Immature natural killer cell (primary cell): Measurements from ENCODE around the gene CYBC1. TPM values are rescaled to one million over a fixed set of nuclear protein-coding genes. Genes with fewer than 3 reads are reported as not detected.
A peak's percentile ranks its signal among the peaks of the same experiment; 100 is the strongest.
"Not testable (repeated sequence)": the region's sequence is repeated elsewhere in the genome, so short reads cannot be mapped to it uniquely, and the experiment has no call there.

Experiments used
- DNase-seq, 3 donors: peaks; one replicate each; pipeline ENCODE4 v3.0.0; 2022; ENCODE audit warnings: mixed read lengths in 1 of 3
- H3K27ac Mint-ChIP-seq, 6 donors: one replicate each; pipeline ENCODE4 v1.8.0; 2020; ENCODE audit warnings: mixed read lengths in 6 of 6, mild to moderate bottlenecking in 5 of 6, inconsistent platforms in 4 of 6, moderate library complexity in 3 of 6
- H3K27me3 Mint-ChIP-seq, 3 donors: one replicate each; pipeline ENCODE4 v1.8.0; 2020 to 2021; ENCODE audit warnings: low read depth in 3 of 3, mild to moderate bottlenecking in 3 of 3, mixed read lengths in 3 of 3, moderate library complexity in 3 of 3, inconsistent platforms in 1 of 3
- H3K36me3 Mint-ChIP-seq, 3 donors: one replicate each; pipeline ENCODE4 v1.8.0; 2020; ENCODE audit warnings: mixed read lengths in 3 of 3, inconsistent platforms in 2 of 3, mild to moderate bottlenecking in 2 of 3
- H3K4me1 Mint-ChIP-seq, 2 donors: one replicate each; pipeline ENCODE4 v1.8.0; 2020; ENCODE audit warnings: inconsistent platforms in 2 of 2, mild to moderate bottlenecking in 2 of 2, mixed read lengths in 2 of 2, moderate library complexity in 1 of 2
- H3K4me3 Mint-ChIP-seq, 5 donors: one replicate each; pipeline ENCODE4 v1.8.0; 2020; ENCODE audit warnings: mild to moderate bottlenecking in 5 of 5, mixed read lengths in 5 of 5, inconsistent platforms in 3 of 5, moderate library complexity in 3 of 5
- H3K9me3 Mint-ChIP-seq, 6 donors: one replicate each; pipeline ENCODE4 v1.8.0; 2020; ENCODE audit warnings: mild to moderate bottlenecking in 6 of 6, mixed read lengths in 6 of 6, inconsistent platforms in 4 of 6, moderate library complexity in 3 of 6
- polyA plus RNA-seq, 3 donors: library from polyadenylated mRNA; unstranded; fragments of 300-500 nt; fragmentation: Illumina TruSeq; gene quantifications; one replicate each; pipeline ENCODE4 v1.2.3, GENCODE V29; 2021

The CYBC1 gene
- polyA plus RNA-seq, 3 donors from 2014 or later, result 182 to 246 (median 243) TPM

DNA sequence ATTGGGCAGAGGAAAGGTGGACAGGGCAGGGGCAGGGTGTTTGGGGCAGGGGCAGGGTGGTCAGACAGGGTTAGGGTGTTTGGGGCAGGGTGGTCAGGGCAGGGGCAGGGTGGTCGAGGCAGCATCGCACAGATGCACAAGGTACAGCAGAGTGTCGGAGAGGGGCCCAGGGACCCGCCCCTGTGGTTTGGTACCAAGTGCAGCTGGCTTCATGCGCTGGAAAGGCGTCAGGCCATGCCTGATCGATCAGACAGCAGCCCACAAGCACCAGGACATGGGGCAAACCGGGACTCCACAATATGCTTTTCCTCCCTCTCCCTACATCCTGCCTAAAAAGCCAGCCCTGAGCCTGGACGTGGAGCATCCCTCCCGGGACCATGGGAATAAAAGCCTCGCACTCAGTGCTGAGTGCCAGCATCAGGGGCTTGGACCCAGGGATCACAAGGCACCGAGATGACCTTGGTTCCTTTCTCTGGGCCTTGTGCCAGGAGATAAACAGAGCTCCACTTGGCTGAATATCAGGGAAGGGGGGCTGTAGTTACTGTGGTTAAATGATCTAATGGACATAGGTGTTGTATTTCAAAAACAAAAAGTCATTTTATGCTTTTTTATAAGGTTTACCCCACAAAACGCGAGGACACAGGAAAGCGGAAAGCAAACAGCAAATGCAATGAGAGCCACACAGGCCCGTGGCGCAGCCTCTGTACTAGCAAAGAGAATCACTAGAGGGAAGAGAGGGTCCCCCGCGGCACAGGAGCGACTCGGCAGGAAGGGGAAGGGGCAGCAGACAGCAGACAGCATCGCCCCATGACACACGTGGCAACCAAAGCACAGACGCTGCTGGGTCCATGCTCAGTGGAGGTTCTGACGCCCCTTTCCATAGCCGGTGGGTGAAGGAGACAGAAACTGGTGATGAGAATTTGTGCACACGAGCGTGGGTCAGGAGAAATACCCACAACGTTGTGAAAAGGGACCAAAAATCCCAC lies 37.7 kb downstream of the CYBC1 start:
- H3K4me1 Mint-ChIP-seq, result peaks cover 17% of the 10 kb centered on the region in 2 donors
- H3K27ac Mint-ChIP-seq, result no peak overlapping the region
- no peaks in the 10 kb centered on the region for H3K9me3 Mint-ChIP-seq
- no peak for DNase-seq
- H3K27me3 Mint-ChIP-seq, result peaks cover 0 to 4% (median 2%) of the 10 kb centered on the region in 3 donors
- H3K36me3 Mint-ChIP-seq, result peaks cover 0 to 14% (median 12%) of the 10 kb centered on the region in 3 donors
- no peak overlapping the region for H3K4me3 Mint-ChIP-seq

DNA sequence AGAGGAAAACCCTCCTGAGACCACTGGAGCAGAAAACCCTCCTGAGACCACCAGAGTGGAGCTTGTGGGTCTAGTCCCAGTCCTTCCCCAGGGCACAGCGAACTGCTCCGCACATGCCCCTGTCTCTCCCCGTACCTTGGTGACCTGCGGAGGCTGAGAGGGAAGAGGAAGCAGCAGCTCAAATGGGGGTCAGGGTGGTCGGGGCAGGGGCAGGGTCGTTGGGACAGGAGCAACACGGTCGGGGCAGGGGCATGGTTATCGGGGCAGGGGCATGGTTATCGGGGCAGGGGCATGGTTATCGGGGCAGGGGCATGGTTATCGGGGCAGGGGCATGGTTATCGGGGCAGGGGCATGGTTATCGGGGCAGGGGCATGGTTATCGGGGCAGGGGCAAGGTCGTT lies 38.5 kb downstream of the CYBC1 start:
- not testable (repeated sequence) for DNase-seq, H3K4me3 Mint-ChIP-seq, H3K9me3 Mint-ChIP-seq, H3K27ac Mint-ChIP-seq, H3K27me3 Mint-ChIP-seq
- Mint-ChIP-seq H3K36me3 (peaks cover 0 to 16% (median 12%) of the 10 kb centered on the region in 3 donors), H3K4me1 (peaks cover 12 to 17% of the 10 kb centered on the region in 2 donors)

DNA sequence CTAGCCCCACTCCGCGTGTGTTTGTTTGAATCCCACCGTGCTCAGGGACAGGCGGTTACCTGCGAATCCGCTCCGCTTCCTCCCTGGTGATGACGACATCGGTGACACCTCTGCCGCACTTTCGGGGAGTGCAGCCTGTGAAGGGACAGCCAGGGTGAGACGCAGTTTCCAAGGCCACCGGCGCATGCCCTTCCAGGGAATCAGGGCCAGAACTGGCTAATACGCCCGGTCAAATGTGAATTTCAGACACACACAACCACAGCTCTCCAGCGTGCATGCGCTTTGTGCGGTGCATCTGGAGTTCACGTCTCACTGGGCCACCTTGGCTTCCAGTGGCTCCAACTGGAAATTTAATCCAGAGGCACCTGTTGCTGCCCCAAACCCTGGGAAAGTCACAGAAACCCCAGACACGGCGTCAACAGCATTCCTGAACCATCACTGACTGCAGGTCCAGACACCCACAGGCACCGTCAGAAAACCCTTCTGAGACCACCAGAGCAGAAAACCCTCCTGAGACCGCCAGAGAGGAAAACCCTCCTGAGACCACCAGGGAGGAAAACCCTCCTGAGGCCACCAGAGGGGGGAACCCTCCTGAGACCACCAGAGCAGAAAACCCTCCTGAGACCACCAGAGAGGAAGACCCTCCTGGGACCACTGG lies 39.0 kb downstream of the CYBC1 start:
- Mint-ChIP-seq H3K27me3 (peaks cover 0 to 2% (median 2%) of the 10 kb centered on the region in 3 donors), H3K4me1 (peaks cover 12 to 17% of the 10 kb centered on the region in 2 donors), H3K36me3 (peaks cover 0 to 16% (median 12%) of the 10 kb centered on the region in 3 donors), H3K27ac (no peak overlapping the region), H3K4me3 (no peak overlapping the region), H3K9me3 (no peaks in the 10 kb centered on the region)
- DNase-seq, result no peak

- Mint-ChIP-seq H3K9me3 (no peaks in the 10 kb centered on the region), H3K27ac (no peak overlapping the region), H3K36me3 (peaks cover 0 to 21% (median 12%) of the 10 kb centered on the region in 3 donors)
Measured at GRCh38 chr17:82410014-82410716, 40.4 kb downstream of the CYBC1 start.

DNA sequence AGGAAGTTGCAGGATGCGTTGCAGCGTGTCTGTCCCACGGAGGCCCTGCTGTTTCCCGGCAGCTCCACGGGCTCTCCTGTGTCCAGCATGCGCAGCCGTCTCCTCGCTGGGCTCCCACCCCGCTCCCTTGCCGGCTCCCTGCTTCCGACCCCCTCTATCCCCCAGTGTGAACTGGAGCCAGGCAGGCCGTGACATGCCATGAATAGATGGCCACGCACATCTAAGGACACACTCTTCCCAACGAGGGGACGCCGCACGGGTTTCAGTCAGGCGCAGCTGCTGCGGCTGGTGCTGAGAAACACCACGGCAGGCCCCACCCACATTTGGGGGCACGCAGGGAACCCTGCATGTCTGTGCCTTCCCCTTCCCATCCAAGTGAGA lies 41.6 kb downstream of the CYBC1 start:
- H3K4me3 Mint-ChIP-seq, result no peak overlapping the region
- peaks cover 0 to 2% (median 2%) of the 10 kb centered on the region in 3 donors for H3K27me3 Mint-ChIP-seq
- no peaks in the 10 kb centered on the region for H3K9me3 Mint-ChIP-seq
- peaks cover 0 to 17% (median 12%) of the 10 kb centered on the region in 3 donors for H3K36me3 Mint-ChIP-seq
- peaks cover 0 to 7% of the 10 kb centered on the region in 2 donors for H3K4me1 Mint-ChIP-seq
- no peak overlapping the region for H3K27ac Mint-ChIP-seq
- DNase-seq, result no peak

More at GRCh38 chr17:82410014-82410716, 40.4 kb downstream of the CYBC1 start:
- peaks cover 0 to 2% (median 2%) of the 10 kb centered on the region in 3 donors for H3K27me3 Mint-ChIP-seq
- H3K4me1 Mint-ChIP-seq, result peaks cover 11 to 16% of the 10 kb centered on the region in 2 donors
- DNase-seq, result no peak
- H3K4me3 Mint-ChIP-seq, result no peak overlapping the region

- Mint-ChIP-seq H3K4me1 (peaks cover 0 to 9% of the 10 kb centered on the region in 2 donors), H3K27ac (peak overlapping the region in 1 of 6 donors; percentile 13), H3K4me3 (no peak overlapping the region), H3K9me3 (no peaks in the 10 kb centered on the region), H3K27me3 (peaks cover 0 to 6% (median 6%) of the 10 kb centered on the region in 3 donors), H3K36me3 (peaks cover 0 to 17% (median 12%) of the 10 kb centered on the region in 3 donors)
- DNase-seq, result no peak
Measured at GRCh38 chr17:82408288-82408937, 42.1 kb downstream of the CYBC1 start.

- Mint-ChIP-seq H3K36me3 (peaks cover 3 to 22% (median 14%) of the 10 kb centered on the region in 3 donors), H3K27ac (peak overlapping the region in 1 of 6 donors; percentile 2), H3K4me3 (no peak overlapping the region), H3K27me3 (peaks cover 0 to 8% (median 5%) of the 10 kb centered on the region in 3 donors), H3K9me3 (no peaks in the 10 kb centered on the region), H3K4me1 (peaks cover 0 to 6% of the 10 kb centered on the region in 2 donors)
- DNase-seq, result no peak
Measured at GRCh38 chr17:82407255-82407654, 43.3 kb downstream of the CYBC1 start.

GRCh38 chr17:82406131-82406671 lies 44.4 kb downstream of the CYBC1 start:
- no peaks in the 10 kb centered on the region for H3K9me3 Mint-ChIP-seq
- H3K4me1 Mint-ChIP-seq, result peaks cover 6 to 12% of the 10 kb centered on the region in 2 donors
- no peak overlapping the region for H3K4me3 Mint-ChIP-seq
- H3K27ac Mint-ChIP-seq, result no peak overlapping the region
- H3K27me3 Mint-ChIP-seq, result peaks cover 0 to 8% (median 8%) of the 10 kb centered on the region in 3 donors
- no peak for DNase-seq
- H3K36me3 Mint-ChIP-seq, result peaks cover 3 to 22% (median 14%) of the 10 kb centered on the region in 3 donors

DNA sequence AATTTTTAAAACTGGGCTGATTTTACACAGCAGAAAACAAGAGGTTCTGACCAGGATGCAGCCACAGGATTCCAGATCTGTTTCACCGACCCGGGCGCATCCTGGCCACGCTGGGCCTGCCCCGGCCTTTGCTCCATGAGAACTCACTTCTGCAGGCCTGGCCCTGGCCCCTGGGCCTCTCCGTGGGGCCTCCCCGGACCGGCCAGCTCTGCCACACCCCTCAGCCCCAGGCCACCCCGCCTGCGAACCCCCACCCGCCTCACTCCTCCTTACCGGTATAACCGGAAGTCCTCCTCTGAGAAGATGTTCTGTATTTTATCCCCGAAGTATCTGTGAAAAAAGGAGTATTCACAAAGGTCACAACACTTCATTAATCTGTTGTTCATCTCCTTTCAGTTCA lies 45.5 kb downstream of the CYBC1 start:
- DNase-seq, result no peak
- Mint-ChIP-seq H3K4me1 (peaks cover 16 to 22% of the 10 kb centered on the region in 2 donors), H3K4me3 (no peak overlapping the region), H3K36me3 (peaks cover 3 to 26% (median 17%) of the 10 kb centered on the region in 3 donors), H3K27ac (no peak overlapping the region), H3K27me3 (peaks cover 0 to 12% (median 8%) of the 10 kb centered on the region in 3 donors), H3K9me3 (no peaks in the 10 kb centered on the region)

GRCh38 chr17:82403662-82404660 lies 46.6 kb downstream of the CYBC1 start:
- H3K27me3 Mint-ChIP-seq, result peaks cover 0 to 14% (median 6%) of the 10 kb centered on the region in 3 donors
- H3K4me3 Mint-ChIP-seq, result no peak overlapping the region
- H3K4me1 Mint-ChIP-seq, result peaks cover 18 to 20% of the 10 kb centered on the region in 2 donors
- DNase-seq, result peak in 1 of 3 donors; percentile 23
- H3K36me3 Mint-ChIP-seq, result peaks cover 3 to 23% (median 13%) of the 10 kb centered on the region in 3 donors
- H3K27ac Mint-ChIP-seq, result peak overlapping the region in 2 of 6 donors; percentile 68 to 70
- no peaks in the 10 kb centered on the region for H3K9me3 Mint-ChIP-seq

- H3K27ac Mint-ChIP-seq, result peak overlapping the region in 2 of 6 donors; percentile 12 to 36
Measured at GRCh38 chr17:82402865-82403264, 47.7 kb downstream of the CYBC1 start.

More at GRCh38 chr17:82402865-82403264, 47.7 kb downstream of the CYBC1 start:
- Mint-ChIP-seq H3K4me3 (no peak overlapping the region), H3K27me3 (peaks cover 0 to 14% (median 5%) of the 10 kb centered on the region in 3 donors), H3K36me3 (peaks cover 3 to 16% (median 8%) of the 10 kb centered on the region in 3 donors), H3K9me3 (no peaks in the 10 kb centered on the region), H3K4me1 (peaks cover 18 to 20% of the 10 kb centered on the region in 2 donors)
- no peak for DNase-seq
